GM12878 (cell line): ENCODE results near the gene MALRD1. TPM values are rescaled to one million over a fixed set of nuclear protein-coding genes. Genes with fewer than 3 reads are reported as not detected.

Source experiments
- ATAC-seq: fragments of 200-7000 bp; cut with Tn5 transposase; 3 replicates; pipeline ENCODE4 v1.9.1; 2020; ENCODE audit warnings: mild to moderate bottlenecking, moderate library complexity
- BruUV-seq: library from RNA; stranded (reverse); fragments of 400-500 nt; replicated peaks from 2 replicates; lab custom pipeline; 2021; lab: Mats Ljungman, UMichigan
- CTCF ChIA-PET: fragments of 300-600 bp; sonication (Branson Sonifier 250); formaldehyde crosslinking; extraction: SDS; loops from one replicate; lab custom pipeline; 2021; ENCODE audit warnings: inconsistent platforms; lab: Yijun Ruan, JAX
- POLR2A ChIA-PET: fragments of 350-600 bp; formaldehyde crosslinking; extraction: SDS; loops from one replicate; lab custom pipeline; 2021; ENCODE audit warnings: inconsistent platforms; lab: Charles Lee
- RAD21 ChIA-PET: fragments of 300-600 bp; sonication (Branson Sonifier 250); formaldehyde crosslinking; loops from one replicate; lab custom pipeline; 2023; ENCODE audit warnings: antibody characterized with exemption; ENCODE audit not compliant: unreplicated experiment; lab: Charles Lee
- SMC1A ChIA-PET: fragments of 300-600 bp; sonication (Branson Sonifier 250); formaldehyde crosslinking; loops from one replicate; lab custom pipeline; 2023; ENCODE audit not compliant: unreplicated experiment, uncharacterized antibody; lab: Charles Lee
- DNase-seq: peaks from one replicate; pipeline ENCODE4 v3.0.0-alpha.2; 2011; ENCODE audit warnings: low read depth, low spot score
- FAIRE-seq: peaks from 3 replicates; lab custom pipeline; 2011; peaks lifted over from hg19 to GRCh38; lab: Jason Lieb, UNC
- H2AFZ ChIP-seq: 2 replicates; pipeline ENCODE4 v1.6.0; 2011; ENCODE audit warnings: low read depth, low read length, control low read depth; ENCODE audit not compliant: control insufficient read depth
- H3K27ac ChIP-seq: 2 replicates; pipeline ENCODE4 v1.5.1; 2011; ENCODE audit warnings: control low read depth; ENCODE audit not compliant: control insufficient read depth, insufficient read depth
- H3K27me3 ChIP-seq, 2 experiments: replicated peaks in 1 of 2; 2 replicates each; pipeline versions ENCODE4 v1.6.0 to v1.6.1; 2011; ENCODE audit warnings: low read length in 1 of 2; ENCODE audit not compliant: control insufficient read depth in 2 of 2, insufficient read depth in 2 of 2
- H3K36me3 ChIP-seq, 2 experiments: 2 replicates each; pipeline ENCODE4 v1.5.1; 2011; ENCODE audit warnings: low read length in 1 of 2; ENCODE audit not compliant: control insufficient read depth in 2 of 2, insufficient read depth in 2 of 2
- H3K4me1 ChIP-seq: 2 replicates; pipeline ENCODE4 v1.6.1; 2011; ENCODE audit warnings: mild to moderate bottlenecking, low read length, moderate library complexity, mixed read lengths; ENCODE audit not compliant: control insufficient read depth, insufficient read depth
- H3K4me2 ChIP-seq: 2 replicates; pipeline ENCODE4 v1.6.0; 2011; ENCODE audit warnings: control low read depth; ENCODE audit not compliant: control insufficient read depth, insufficient read depth
- H3K4me3 ChIP-seq: fragments of 200-600 bp; sonication (generic); 2 replicates; pipeline ENCODE4 v1.5.1; 2016
- H3K79me2 ChIP-seq: 2 replicates; pipeline ENCODE4 v1.6.0; 2011; ENCODE audit warnings: low read length; ENCODE audit not compliant: control insufficient read depth, insufficient read depth
- H3K9ac ChIP-seq: 2 replicates; pipeline ENCODE4 v1.8.0; 2011; ENCODE audit warnings: low read length, control low read depth, mixed read lengths; ENCODE audit not compliant: control insufficient read depth, insufficient read depth
- H3K9me3 ChIP-seq: replicated peaks from 3 replicates; pipeline ENCODE4 v1.5.1; 2011; ENCODE audit warnings: mild to moderate bottlenecking, low read length; ENCODE audit not compliant: control insufficient read depth, insufficient read depth
- H4K20me1 ChIP-seq: 2 replicates; pipeline ENCODE4 v1.6.0; 2011; ENCODE audit not compliant: control insufficient read depth, insufficient read depth
- BCL11A ChIP-seq: IDR thresholded peaks from 2 replicates; pipeline ENCODE4 v1.6.1; 2011; ENCODE audit warnings: low read depth, low read length
- E4F1 ChIP-seq: fragments of 450-650 bp; IDR thresholded peaks from 2 replicates; pipeline ENCODE4 v1.6.1; 2018; ENCODE audit warnings: borderline replicate concordance, mild to moderate bottlenecking; ENCODE audit not compliant: partially characterized antibody
- ESRRA ChIP-seq: IDR thresholded peaks from 2 replicates; pipeline ENCODE4 v1.6.1; 2012; ENCODE audit warnings: mild to moderate bottlenecking, low read length, improper control_type of control experiment
- HSF1 ChIP-seq: fragments of 150-350 bp; IDR thresholded peaks from 2 replicates; pipeline ENCODE4 v1.6.1; 2014; ENCODE audit warnings: mild to moderate bottlenecking, low read depth, low read length
- MTA3 ChIP-seq: IDR thresholded peaks from 2 replicates; pipeline ENCODE4 v1.6.1; 2012; ENCODE audit warnings: low read length, inconsistent platforms, borderline replicate concordance
- NFXL1 ChIP-seq: fragments of 450-650 bp; IDR thresholded peaks from 2 replicates; pipeline ENCODE4 v1.6.1; 2017; ENCODE audit warnings: antibody characterized with exemption, mild to moderate bottlenecking, borderline replicate concordance
- NFYA ChIP-seq: IDR thresholded peaks from 2 replicates; pipeline ENCODE4 v1.6.1; 2011; ENCODE audit warnings: low read depth, mild to moderate bottlenecking, low read length, improper control_type of control experiment, borderline replicate concordance
- PBX3 ChIP-seq: IDR thresholded peaks from 2 replicates; pipeline ENCODE4 v1.6.1; 2011; ENCODE audit warnings: mild to moderate bottlenecking, low read depth, low read length, moderate library complexity; ENCODE audit not compliant: insufficient replicate concordance
- PML ChIP-seq: IDR thresholded peaks from 2 replicates; pipeline ENCODE4 v1.6.1; 2012; ENCODE audit warnings: low read length, inconsistent platforms
- RUNX3 ChIP-seq: IDR thresholded peaks from 2 replicates; pipeline ENCODE4 v1.6.1; 2012; ENCODE audit warnings: low read length, inconsistent platforms
- ZNF274 ChIP-seq: IDR thresholded peaks from one replicate; pipeline ENCODE4 v1.8.0; 2011; ENCODE audit not compliant: insufficient read length, insufficient read depth
- ZNF384 ChIP-seq: IDR thresholded peaks from 2 replicates; pipeline ENCODE4 v1.6.1; 2012; ENCODE audit warnings: low read depth, mild to moderate bottlenecking, low read length, improper control_type of control experiment, borderline replicate concordance
- ZNF622 ChIP-seq: fragments of 450-650 bp; IDR thresholded peaks from 2 replicates; pipeline ENCODE4 v1.6.1; 2017; ENCODE audit warnings: mild to moderate bottlenecking, inconsistent platforms
- WGBS: methylation state at CpG from one replicate; pipeline ENCODE4 v1.1.6; 2016; ENCODE audit warnings: low lambda C conversion rate; ENCODE audit not compliant: insufficient replicate concordance, insufficient coverage; ENCODE audit errors: missing lambda C conversion rate; 5-methylcytosine and 5-hydroxymethylcytosine counted together
- in situ Hi-C: fragments of 300-500 bp; cut with MboI; formaldehyde crosslinking; loops from 9 replicates; pipeline ENCODE4 v1.14.3; 2018; ENCODE audit warnings: mixed read lengths
- intact Hi-C: fragments of 100-400 bp; cut with micrococcal nuclease; formaldehyde crosslinking; loops from one replicate; pipeline ENCODE4 v1.14.2; 2022; ENCODE audit not compliant: unreplicated experiment
- polyA plus RNA-seq, 11 experiments: library from polyadenylated mRNA; depleted of rRNA in 4 of 11; unstranded in 6 of 11; stranded (reverse) in 5 of 11; fragments of >200 nt; fragmentation: Nextera tagmentation in 4 of 11; fragmentation: Illumina TruSeq in 1 of 11; extraction: Ambion mirVana in 4 of 11; extraction: Trizol in 1 of 11; gene quantifications; 1 replicate in 1 of 11; 2 replicates in 10 of 11; pipeline versions ENCODE4 v1.2.1 to v1.2.3, GENCODE V29; 2011 to 2016; ENCODE audit warnings: inconsistent platforms in 2 of 11, missing spikeins in 2 of 11, low read depth in 1 of 11
- total RNA-seq, 4 experiments: library from RNA; depleted of rRNA in 3 of 4; stranded (reverse); fragments of >200 nt in 3 of 4; fragmentation: Illumina TruSeq in 1 of 4; extraction: Trizol in 1 of 4; gene quantifications; 2 replicates each; pipeline versions ENCODE4 v1.2.1 to v1.2.3, GENCODE V29; 2013 to 2021

The MALRD1 gene
- total and polyA plus RNA-seq, 10 of the 15 experiments (the other 5 are each of a cell fraction or from before 2014, with no cell fraction given): 0.12 to 6.6 (median 0.26) TPM; not detected in 2

GRCh38 chr10:19505320-19506312 is 457.0 kb downstream of the MALRD1 start:
- Histone ChIP-seq H3K27me3 (no peaks in the 10 kb centered on the region), H3K4me2 (no peak overlapping the region), H3K36me3 (no peaks in the 10 kb centered on the region), H4K20me1 (no peaks in the 10 kb centered on the region), H3K27ac (no peak overlapping the region), H3K9ac (no peak overlapping the region), H3K9me3 (no peaks in the 10 kb centered on the region), H2AFZ (no peak overlapping the region), H3K4me3 (no peak overlapping the region), H3K4me1 (no peaks in the 10 kb centered on the region)
- CTCF ChIA-PET: no interaction called here
- SMC1A ChIA-PET: no interaction called here
- RAD21 ChIA-PET: no interaction called here
- POLR2A ChIA-PET: no interaction called here
- no peak for ATAC-seq
- no peak for DNase-seq
- WGBS: 32% methylated on average over 6 of the region's 6 CpGs
- BruUV-seq: no TSS peak
- intact Hi-C loops (no loop called here), in situ Hi-C loops (no loop called here)
- TF ChIP-seq ZNF384 (no peak), MTA3 (no peak), BCL11A (no peak), PBX3 (no peak), NFYA (no peak), PML (no peak), ZNF274 (no peak), NFXL1 (no peak), ESRRA (no peak), ZNF622 (no peak), HSF1 (no peak), E4F1 (no peak), RUNX3 (no peak)
- TF ChIP-seq, all 136 proteins: peak for 0
- FAIRE-seq: no peak
- no peaks in the 10 kb centered on the region for H3K79me2 ChIP-seq
